ENCODE data around the gene XXYLT1.

The XXYLT1 gene

DNA sequence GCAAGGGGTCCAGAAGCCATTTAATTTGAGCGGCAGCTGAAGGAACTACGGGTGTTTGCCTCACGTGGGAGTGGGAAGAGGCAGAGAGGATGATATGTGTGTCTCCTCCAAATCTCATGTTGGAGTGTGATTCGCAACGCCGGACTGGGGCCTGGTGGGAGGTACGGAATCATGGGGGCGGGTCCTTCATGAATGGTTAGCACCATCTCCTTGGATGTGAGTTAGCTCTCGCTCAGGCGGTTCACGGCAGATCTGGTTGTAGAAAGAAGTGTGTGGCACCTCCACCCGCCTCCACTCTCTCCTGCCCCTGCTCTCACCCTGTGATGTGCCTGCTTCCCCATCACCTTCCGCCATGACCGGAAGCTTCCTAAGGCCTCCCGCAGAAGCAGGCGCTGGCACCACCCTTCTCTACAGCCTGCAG is 25.4 kb downstream of the XXYLT1 start:
- no peaks in the 10 kb centered on the region for H3K27me3 ChIP-seq (ENCODE audit: insufficient read depth, low read depth)
- H4K20me1 ChIP-seq (ENCODE audit: insufficient read depth): no peaks in the 10 kb centered on the region
- no peaks in the 10 kb centered on the region for H3K79me2 ChIP-seq (ENCODE audit: insufficient read depth, low read depth)
- H3K36me3 ChIP-seq (ENCODE audit: insufficient read depth): no peaks in the 10 kb centered on the region
- TF ChIP-seq CTCF (conservative IDR thresholded peaks at IDR 0.05; ENCODE audit: low read depth, low read length): no peak
- H3K9ac ChIP-seq: no peak overlapping the region
- no peaks in the 10 kb centered on the region for H3K4me1 ChIP-seq (ENCODE audit: low read depth, poor library complexity, severe bottlenecking)
- no peak overlapping the region for H2AFZ ChIP-seq (ENCODE audit: low read depth)
- no peak overlapping the region for H3K4me3 ChIP-seq (IDR thresholded peaks at IDR 0.05; ENCODE audit: insufficient read depth, low read depth, low read length)
- H3K4me2 ChIP-seq: no peak overlapping the region
- no peak overlapping the region for H3K27ac ChIP-seq

- no peak overlapping the region for H3K27ac ChIP-seq
- H3K9ac ChIP-seq: no peak overlapping the region
- no peaks in the 10 kb centered on the region for H3K36me3 ChIP-seq (ENCODE audit: insufficient read depth)
- H3K4me1 ChIP-seq (ENCODE audit: low read depth, poor library complexity, severe bottlenecking): no peaks in the 10 kb centered on the region
- H3K4me3 ChIP-seq (IDR thresholded peaks at IDR 0.05; ENCODE audit: insufficient read depth, low read depth, low read length): no peak overlapping the region
- H3K27me3 ChIP-seq (ENCODE audit: insufficient read depth, low read depth): no peaks in the 10 kb centered on the region
- H2AFZ ChIP-seq (ENCODE audit: low read depth): no peak overlapping the region
- H3K79me2 ChIP-seq (ENCODE audit: insufficient read depth, low read depth): no peaks in the 10 kb centered on the region
- H4K20me1 ChIP-seq (ENCODE audit: insufficient read depth): no peaks in the 10 kb centered on the region
- no peak overlapping the region for H3K4me2 ChIP-seq
- no peak for TF ChIP-seq CTCF (conservative IDR thresholded peaks at IDR 0.05; ENCODE audit: low read depth, low read length)
Observed at GRCh38 chr3:195241592-195242355, 29.2 kb downstream of the XXYLT1 start.

DNA sequence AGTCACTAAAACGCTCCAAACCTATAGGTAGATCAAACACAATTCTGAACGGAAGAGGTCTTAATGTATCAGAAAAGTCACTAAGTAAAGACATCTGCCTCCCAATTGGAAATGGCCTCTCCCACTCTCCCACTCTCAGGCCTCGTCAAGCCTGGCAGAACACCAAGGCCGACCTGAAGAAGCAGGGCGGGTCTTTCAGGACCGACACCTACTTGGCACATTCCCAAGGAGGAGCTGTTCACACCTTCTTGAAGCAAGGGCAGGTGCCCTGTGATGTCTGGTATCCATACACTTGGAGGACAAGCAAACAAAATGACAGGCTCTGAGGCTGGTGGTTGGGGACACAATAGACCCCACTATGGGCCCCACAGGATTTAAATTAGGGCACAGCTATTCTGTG is 30.0 kb downstream of the XXYLT1 start:
- Histone ChIP-seq H3K4me1 (ENCODE audit: low read depth, poor library complexity, severe bottlenecking) (no peaks in the 10 kb centered on the region), H3K27ac (no peak overlapping the region), H3K36me3 (ENCODE audit: insufficient read depth) (no peaks in the 10 kb centered on the region), H3K27me3 (ENCODE audit: insufficient read depth, low read depth) (no peaks in the 10 kb centered on the region), H4K20me1 (ENCODE audit: insufficient read depth) (no peaks in the 10 kb centered on the region), H3K79me2 (ENCODE audit: insufficient read depth, low read depth) (no peaks in the 10 kb centered on the region), H3K4me3 (IDR thresholded peaks at IDR 0.05; ENCODE audit: insufficient read depth, low read depth, low read length) (no peak overlapping the region), H2AFZ (ENCODE audit: low read depth) (no peak overlapping the region), H3K4me2 (no peak overlapping the region), H3K9ac (no peak overlapping the region)
- TF ChIP-seq CTCF (conservative IDR thresholded peaks at IDR 0.05; ENCODE audit: low read depth, low read length): no peak

DNA sequence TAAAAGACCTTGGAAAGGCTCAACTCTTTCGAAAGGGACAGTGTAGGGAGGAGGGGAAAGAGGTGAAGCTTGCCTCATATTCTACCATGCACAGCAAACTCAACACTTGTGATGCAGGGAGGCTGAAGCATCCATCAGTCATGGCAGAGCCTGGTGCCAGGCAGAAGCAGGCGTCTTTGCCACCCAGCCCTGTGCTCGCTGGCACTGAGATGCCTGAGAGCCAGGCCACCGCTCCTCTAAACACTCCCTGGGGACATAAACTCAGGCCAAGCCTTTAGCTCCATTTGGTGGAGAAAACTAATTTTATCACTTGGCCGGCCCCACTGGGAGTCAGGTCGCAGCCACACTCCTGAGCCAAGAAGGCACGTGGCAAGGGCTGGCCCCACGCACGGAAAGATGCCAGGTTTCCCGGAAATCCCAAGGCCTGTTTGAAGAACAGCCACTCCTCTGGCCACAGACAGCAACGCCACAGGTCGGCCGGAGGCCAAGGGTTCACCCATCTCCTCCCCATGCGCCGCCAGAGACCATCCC is 30.7 kb downstream of the XXYLT1 start:
- Histone ChIP-seq H4K20me1 (ENCODE audit: insufficient read depth) (no peaks in the 10 kb centered on the region), H3K4me1 (ENCODE audit: low read depth, poor library complexity, severe bottlenecking) (no peaks in the 10 kb centered on the region), H3K79me2 (ENCODE audit: insufficient read depth, low read depth) (no peaks in the 10 kb centered on the region), H3K36me3 (ENCODE audit: insufficient read depth) (no peaks in the 10 kb centered on the region), H2AFZ (ENCODE audit: low read depth) (no peak overlapping the region), H3K4me3 (IDR thresholded peaks at IDR 0.05; ENCODE audit: insufficient read depth, low read depth, low read length) (no peak overlapping the region), H3K27ac (no peak overlapping the region), H3K9ac (no peak overlapping the region), H3K27me3 (ENCODE audit: insufficient read depth, low read depth) (no peaks in the 10 kb centered on the region), H3K4me2 (no peak overlapping the region)
- no peak for TF ChIP-seq CTCF (conservative IDR thresholded peaks at IDR 0.05; ENCODE audit: low read depth, low read length)
